Astrocyte of the cerebellum (primary cell): ENCODE results near the gene STYXL1.

Experiments
- DNase-seq: peaks from one replicate; pipeline ENCODE4 v3.0.0-alpha.2; 2011; ENCODE audit warnings: low read depth
- H3K4me3 ChIP-seq: 2 replicates; pipeline ENCODE4 v1.5.1; 2011; ENCODE audit warnings: mild to moderate bottlenecking, low read depth, low read length, moderate library complexity
- in situ Hi-C: cut with HindIII; loops from 2 replicates; pipeline ENCODE4 v1.10.0; 2017; ENCODE audit warnings: low sequenced_read_pairs
- TF ChIP-seq, protein P1 (sequence below): IDR thresholded peaks from 2 replicates; pipeline ENCODE4 v1.5.1; 2012; ENCODE audit warnings: low read length, low read depth, moderate library complexity, mild to moderate bottlenecking; ENCODE audit errors: missing control alignments

STYXL1 gene

DNA sequence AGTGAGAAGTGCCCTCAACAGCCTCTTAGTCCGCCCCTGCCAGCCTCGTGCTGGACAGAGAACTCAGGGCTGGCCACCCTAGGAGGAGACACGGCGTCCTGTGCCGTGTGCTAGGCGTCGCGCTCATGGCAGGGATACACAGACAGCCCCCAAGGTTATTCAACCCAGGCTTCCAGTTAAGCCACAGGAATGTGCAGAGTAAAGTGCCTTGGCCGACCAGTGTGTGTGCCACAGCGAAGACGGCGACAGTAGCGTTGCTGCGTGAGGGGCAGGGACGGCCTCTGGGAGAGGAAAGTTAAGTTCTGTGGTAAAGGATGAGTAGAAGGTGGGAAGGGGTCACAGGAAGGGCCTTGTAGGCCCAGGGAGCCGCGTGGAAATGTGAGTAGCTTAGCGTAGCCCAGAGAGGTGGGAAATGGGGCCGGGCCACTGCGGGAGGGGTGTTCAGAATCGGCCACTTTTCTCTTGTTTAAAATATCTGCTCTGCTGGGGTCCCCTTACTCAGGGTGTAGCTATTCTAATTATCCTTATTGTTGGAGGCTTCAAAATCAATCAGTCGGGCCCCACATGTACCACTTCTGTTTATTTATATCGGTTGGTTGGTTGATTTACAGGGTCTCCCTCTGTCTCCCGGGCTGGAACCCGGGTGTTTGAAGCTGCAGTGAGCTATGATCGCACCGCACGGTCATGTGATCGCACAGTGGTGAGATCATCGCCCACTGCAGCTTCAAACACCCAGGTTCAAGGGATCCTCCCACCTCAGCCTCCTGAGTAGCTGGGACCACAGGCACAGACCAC is 77.9 kb downstream of the STYXL1 start:
- TF ChIP-seq, protein P1, sequence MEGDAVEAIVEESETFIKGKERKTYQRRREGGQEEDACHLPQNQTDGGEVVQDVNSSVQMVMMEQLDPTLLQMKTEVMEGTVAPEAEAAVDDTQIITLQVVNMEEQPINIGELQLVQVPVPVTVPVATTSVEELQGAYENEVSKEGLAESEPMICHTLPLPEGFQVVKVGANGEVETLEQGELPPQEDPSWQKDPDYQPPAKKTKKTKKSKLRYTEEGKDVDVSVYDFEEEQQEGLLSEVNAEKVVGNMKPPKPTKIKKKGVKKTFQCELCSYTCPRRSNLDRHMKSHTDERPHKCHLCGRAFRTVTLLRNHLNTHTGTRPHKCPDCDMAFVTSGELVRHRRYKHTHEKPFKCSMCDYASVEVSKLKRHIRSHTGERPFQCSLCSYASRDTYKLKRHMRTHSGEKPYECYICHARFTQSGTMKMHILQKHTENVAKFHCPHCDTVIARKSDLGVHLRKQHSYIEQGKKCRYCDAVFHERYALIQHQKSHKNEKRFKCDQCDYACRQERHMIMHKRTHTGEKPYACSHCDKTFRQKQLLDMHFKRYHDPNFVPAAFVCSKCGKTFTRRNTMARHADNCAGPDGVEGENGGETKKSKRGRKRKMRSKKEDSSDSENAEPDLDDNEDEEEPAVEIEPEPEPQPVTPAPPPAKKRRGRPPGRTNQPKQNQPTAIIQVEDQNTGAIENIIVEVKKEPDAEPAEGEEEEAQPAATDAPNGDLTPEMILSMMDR, result no peak
- in situ Hi-C loops, result no loop called here
- no peak overlapping the region for H3K4me3 ChIP-seq
- DNase-seq, result no peak

DNA sequence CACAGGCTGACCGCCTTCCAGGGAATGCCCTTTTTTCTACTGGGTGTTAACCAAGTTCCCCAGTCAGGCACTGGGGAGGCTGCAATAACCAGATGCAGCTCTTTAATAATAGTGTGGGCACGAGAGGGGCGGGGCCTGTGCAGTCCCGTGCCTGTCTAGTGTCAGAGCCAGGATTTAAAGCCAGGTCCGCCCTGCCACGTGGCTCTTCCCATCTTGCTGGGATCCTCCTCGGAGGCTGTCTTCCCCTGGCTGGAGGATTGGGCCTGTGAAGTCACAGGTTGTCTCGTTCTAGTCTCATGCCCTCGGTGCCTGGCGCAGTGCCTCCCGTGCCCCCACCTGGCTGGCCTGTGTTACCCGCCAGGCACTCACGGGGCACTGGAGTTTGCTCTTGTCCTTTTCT is 78.6 kb downstream of the STYXL1 start:
- no peak overlapping the region for H3K4me3 ChIP-seq
- TF ChIP-seq, protein P1, result no peak
- in situ Hi-C loops, result no loop called here
- no peak for DNase-seq

DNA sequence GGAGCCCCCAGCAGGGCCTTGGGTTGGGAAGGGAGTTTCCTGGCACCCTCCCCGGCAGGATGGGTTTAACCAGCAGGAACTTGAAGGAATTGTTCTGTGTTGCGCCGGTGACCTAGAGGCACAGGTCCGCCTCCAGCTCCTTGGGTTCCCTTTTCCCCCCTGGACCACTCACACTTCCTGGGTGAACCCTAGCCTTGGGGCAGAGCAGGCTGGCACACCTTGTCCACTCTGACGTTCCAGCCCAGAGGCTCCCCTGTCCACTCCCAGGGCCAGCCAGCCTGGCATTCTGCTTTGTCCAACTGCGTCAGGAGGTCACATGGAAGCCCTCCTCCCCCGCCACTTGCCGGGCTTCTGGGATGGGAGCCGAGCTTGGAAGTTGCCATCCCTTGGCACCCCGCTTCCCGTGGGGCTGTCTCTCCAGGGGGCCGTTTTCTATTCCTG is 79.2 kb downstream of the STYXL1 start:
- H3K4me3 ChIP-seq, result no peak overlapping the region
- in situ Hi-C loops, result no loop called here
- TF ChIP-seq, protein P1, result no peak
- DNase-seq, result no peak

DNA sequence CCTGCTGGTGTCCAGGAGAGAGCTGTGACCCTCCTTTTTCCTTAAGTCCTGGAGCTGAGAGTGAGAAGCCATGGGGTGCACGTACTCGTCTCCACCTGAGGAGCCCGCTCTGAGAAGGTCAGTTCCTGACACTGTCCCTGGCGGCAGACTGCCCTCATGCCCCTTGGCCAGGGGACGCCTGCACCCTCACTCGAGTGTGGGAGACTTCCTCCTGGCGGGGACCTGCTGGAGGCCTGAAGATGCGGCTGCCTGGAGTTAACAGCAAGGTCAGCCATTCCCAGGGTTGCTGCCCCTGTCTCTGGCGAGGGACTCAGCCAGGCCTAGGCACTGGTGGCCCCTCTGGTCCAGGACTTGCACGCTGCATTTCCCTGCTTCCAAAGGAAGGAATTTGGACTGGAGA is 79.8 kb downstream of the STYXL1 start:
- in situ Hi-C loops, result no loop called here
- TF ChIP-seq, protein P1, result no peak
- no peak overlapping the region for H3K4me3 ChIP-seq
- DNase-seq, result no peak

DNA sequence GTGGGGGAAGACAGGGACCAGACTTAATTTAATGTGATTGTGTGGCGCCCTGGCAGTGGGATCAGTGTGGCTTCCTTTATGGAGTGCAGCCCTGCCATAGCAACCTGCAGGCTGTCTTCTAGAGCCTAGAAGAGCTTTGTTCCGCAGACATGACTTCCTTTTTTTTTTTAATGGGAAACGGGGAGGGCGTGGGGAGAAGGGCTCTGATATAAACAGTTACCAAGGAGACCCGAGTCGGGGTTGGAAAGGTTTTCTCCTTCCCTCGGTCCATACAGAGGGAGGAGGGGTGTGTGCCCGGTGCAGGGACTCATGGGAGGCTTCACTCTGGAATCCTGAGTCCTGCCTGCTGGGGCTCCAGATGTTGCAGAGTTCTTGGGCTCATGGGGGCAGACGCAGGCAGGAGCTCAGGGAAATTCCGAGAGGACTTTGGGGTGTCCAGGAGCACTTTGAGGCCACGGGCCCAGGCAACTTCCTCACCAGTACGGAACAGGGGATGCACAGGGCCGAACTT is 80.3 kb downstream of the STYXL1 start:
- in situ Hi-C loops, result no loop called here
- TF ChIP-seq, protein P1, result no peak
- no peak overlapping the region for H3K4me3 ChIP-seq
- no peak for DNase-seq

DNA sequence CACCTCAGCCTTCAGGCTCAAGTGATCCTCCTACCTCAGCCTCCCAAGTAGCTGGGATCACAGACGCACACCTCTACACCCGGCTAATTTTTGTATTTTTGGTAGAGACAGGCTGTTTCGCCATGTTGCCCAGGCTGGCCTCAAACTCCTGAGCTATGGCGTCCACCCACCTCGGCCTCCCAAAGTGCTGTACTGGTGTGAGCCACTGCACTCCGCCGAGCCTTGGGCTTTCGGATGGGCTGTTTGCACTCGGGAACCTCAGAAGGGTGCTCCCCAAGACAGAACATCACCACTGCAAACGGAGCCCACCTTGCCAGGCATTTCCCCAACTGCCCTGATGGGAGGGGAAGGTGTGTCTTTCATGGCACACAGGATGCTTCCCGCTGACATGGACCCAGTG is 80.7 kb downstream of the STYXL1 start:
- in situ Hi-C loops, result no loop called here
- DNase-seq, result no peak
- TF ChIP-seq, protein P1, result no peak
- no peak overlapping the region for H3K4me3 ChIP-seq
